Measurements from ENCODE around the gene MADD.
"Not testable (repeated sequence)": the region's sequence is repeated elsewhere in the genome, so short reads cannot be mapped to it uniquely, and the experiment has no call there.

MADD gene

DNA sequence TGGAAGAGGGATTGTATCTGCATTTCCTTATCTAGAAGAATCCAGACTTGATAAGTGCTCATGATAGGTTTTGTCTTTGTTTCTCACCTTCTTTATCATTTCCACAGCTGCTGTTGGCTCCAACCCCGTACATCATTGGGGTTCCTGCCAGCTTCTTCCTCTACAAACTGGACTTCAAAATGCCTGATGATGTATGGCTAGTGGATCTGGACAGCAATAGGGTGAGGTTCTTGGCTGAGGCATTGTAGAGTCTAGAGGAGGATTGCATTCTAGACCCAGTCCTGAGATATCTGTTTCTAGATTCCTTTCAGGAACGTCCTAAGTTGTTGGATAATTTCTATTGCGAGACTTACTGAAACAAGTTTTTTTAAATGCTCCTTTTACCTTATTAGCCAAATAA lies 8.1 kb downstream of the MADD start:
- peak; percentile 20 for DNase-seq

DNA sequence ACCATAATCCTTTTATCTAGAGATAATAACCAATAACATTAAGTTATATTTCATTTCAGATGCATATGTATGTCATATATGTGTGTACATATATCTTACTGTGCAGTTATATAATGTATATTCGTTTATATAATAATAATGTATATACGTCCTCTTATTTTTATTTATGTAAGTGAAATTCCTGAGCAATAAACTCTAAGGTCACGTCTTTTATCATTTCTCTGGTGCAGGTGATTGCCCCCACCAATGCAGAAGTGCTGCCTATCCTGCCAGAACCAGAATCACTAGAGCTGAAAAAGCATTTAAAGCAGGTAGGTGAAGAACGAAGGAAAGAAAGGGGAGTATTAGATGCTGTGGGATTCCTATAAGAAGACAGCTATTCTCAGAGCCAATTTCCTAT lies 8.8 kb downstream of the MADD start:
- DNase-seq = no peak

GRCh38 chr11:47280099-47280498 lies 10.2 kb downstream of the MADD start:
- DNase-seq = no peak

- DNase-seq = no peak
Observed at GRCh38 chr11:47280860-47281259, 10.9 kb downstream of the MADD start.

- no peak for DNase-seq
Observed at GRCh38 chr11:47282462-47282861, 12.5 kb downstream of the MADD start.

- no peak for DNase-seq
Observed at GRCh38 chr11:47284151-47284550, 14.2 kb downstream of the MADD start.

GRCh38 chr11:47285969-47286770 lies 16.2 kb downstream of the MADD start:
- DNase-seq = no peak

DNA sequence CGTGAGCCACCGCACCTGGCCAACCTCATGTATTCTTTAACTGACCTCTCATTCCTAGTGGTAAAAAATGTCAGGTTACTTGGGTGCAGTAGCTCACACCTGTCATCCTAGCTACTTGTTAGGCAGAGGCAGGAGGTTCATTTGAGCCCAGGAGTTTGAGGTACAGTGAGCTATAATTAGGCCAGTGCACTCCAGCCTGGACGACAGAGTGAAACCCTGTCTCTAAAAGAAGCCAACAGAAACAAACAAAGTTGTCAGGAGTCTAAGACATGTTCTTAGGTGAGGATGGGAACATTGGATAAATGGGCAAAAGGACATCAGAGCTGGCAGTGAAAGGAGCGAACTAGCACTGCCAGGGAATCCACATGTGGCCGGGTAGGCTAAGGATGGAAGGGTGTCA lies 18.1 kb downstream of the MADD start:
- DNase-seq = no peak

DNA sequence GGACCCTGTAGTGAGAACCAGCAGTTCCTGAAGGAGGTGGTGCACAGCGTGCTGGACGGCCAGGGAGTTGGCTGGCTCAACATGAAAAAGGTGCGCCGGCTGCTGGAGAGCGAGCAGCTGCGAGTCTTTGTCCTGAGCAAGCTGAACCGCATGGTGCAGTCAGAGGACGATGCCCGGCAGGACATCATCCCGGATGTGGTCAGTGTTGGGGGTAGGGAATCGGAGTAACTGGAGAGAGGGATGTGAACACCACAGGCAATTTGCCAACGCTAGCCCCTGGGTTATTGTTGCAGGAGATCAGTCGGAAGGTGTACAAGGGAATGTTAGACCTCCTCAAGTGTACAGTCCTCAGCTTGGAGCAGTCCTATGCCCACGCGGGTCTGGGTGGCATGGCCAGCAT lies 19.9 kb downstream of the MADD start:
- no peak for DNase-seq

DNA sequence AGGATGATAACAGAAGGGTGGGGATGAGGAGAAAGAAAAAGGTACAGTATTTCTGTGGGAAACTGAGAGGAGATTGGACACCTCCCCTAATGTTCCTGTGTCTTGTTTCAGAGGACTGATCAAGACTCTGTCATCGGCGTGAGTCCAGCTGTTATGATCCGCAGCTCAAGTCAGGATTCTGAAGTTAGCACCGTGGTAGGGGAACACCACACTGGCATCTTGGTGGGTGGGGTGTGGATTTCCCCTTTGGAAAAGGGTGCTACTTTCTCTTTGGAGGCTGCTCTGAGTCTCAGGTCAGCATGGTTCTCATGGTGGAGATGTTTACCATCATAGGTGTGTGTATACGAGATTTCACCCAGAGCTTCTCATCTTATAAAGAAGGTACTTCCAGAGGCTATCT lies 25.5 kb downstream of the MADD start:
- DNase-seq = no peak

- DNase-seq = no peak
Observed at GRCh38 chr11:47296045-47296444, 26.1 kb downstream of the MADD start.

- no peak for DNase-seq
Observed at GRCh38 chr11:47299078-47299477, 29.1 kb downstream of the MADD start.

DNA sequence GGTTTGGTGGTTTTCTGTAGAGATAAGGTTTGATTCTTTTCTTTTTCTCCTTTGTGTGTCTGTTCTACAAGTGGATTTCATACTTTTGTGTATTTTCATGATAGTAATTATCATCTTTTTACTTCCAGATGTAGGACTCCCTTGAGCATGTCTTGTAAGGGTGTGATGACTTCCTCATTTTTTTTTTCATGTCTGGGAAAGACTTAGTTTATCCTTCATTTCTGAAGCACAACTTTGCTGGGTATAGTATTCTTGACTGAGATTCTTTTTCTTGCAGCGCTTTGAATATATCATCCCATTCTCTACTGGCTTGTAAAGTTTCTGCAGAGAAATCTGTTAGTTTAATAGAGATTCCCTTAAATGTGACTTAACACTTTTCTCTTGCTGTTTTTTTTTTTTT lies 32.9 kb downstream of the MADD start:
- DNase-seq = no peak

GRCh38 chr11:47305734-47306483 lies 36.0 kb downstream of the MADD start:
- no peak for DNase-seq

- DNase-seq = no peak
Observed at GRCh38 chr11:47306484-47306844, 36.5 kb downstream of the MADD start.

- no peak for DNase-seq
Observed at GRCh38 chr11:47308050-47308823, 38.3 kb downstream of the MADD start.

DNA sequence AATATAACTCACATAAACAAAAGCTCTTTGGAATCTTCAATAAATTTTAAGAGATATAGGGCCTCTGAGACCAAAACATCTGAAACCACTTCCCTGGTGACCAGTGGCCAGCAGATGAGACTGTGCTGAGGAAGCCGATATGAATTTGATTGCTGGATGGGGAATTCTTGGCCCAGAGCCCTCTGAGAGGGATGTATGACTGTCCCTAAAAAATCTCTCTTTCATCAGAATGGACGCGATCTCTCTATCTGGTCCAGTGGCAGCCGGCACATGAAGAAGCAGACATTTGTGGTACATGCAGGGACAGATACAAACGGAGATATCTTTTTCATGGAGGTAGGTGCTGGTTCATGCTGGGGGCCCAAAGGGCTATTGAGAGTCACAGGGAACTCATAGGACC lies 45.1 kb downstream of the MADD start:
- DNase-seq = no peak

DNA sequence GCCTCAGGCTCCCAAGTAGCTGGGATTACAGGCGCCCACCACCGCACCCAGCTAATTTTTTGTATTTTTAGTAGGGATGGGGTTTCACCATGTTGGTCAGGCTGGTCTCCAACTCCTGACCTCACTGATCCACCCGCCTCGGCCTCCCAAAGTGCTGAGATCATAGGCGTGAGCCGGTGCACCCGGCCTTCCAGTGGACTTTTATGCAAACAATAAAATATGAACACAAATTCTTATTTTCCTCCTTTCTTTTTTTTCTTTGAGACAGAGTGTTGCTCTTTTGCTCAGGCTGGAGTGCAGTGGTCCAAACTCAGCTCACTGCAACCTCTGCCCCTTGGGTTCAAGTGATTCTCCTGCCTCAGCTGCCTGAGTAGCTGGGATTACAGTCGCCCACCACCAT lies 46.6 kb downstream of the MADD start:
- not testable (repeated sequence) for DNase-seq

DNA sequence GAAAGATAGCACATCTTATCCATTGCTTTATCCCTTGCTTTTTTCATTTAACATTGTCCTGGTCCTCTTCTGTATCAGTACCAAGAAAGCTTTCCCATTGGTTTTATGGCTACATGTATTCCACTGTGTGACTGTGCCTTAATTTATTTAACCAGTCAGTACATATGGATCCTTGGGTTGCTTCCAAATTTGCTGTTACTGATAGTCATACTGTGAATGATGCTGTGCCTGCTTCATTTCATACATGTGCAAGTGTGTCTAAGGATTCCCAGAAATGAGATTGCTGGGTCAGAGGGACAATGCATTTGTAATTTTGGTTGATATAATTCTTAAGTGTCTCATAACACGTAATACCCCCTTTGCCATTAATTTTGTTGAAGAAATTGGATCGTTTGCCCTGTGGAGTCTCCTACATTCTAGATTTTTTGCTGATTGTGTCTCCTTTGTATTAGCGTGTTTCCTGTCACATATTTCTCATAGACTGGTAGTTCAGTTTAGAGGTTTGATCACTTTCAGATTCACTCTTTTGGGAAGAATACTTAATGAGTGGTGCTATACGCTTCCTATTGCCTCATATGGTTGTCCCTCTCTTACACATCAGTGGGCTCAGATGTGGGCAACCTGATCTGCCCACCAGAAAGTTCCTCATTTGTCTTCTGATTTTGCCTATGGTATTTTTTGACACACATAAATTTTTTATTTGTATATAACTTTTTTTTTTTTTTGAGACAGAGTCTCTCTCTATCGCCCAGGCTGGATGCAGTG lies 47.3 kb downstream of the MADD start:
- no peak for DNase-seq

DNA sequence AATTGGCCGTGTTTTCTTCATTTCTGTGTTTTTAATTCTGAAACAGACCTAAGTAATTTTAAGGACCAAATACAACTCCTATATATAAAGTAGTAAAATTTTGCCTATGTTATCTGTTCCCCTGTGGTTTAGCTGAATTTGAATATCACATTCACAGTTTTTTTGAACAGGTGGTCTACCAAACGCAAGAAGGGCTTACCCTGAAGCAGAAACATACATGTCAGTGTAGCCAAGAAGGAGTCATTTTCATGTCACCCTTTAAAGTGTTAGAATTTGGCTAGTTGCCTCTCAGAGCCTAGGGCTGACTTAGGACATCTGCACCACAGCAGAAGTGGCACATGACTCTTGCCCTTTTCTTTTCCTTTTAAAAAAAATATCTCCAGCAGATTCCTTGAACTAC lies 48.2 kb downstream of the MADD start:
- DNase-seq = no peak

- DNase-seq = no peak
Observed at GRCh38 chr11:47324520-47324919, 54.6 kb downstream of the MADD start.

GRCh38 chr11:47325271-47326041 lies 55.5 kb downstream of the MADD start:
- peak; percentile 94 for DNase-seq
